Stimulated activated CD4-positive, alpha-beta T cell treated with anti-CD3 and anti-CD28 coated beads, TNF-alpha, amount 100 ng/mL, for 1 hour (primary cell): ENCODE results near the gene PDAP1.
"Not testable (repeated sequence)": the region's sequence is repeated elsewhere in the genome, so short reads cannot be mapped to it uniquely, and the experiment has no call there.

Source experiments
- DNase-seq, 3 donors: peaks; one replicate each; pipeline ENCODE4 v3.0.0-alpha.2; 2020; ENCODE audit warnings: low read depth in 3 of 3, low spot score in 1 of 3

Gene PDAP1

GRCh38 chr7:99379693-99380031 is 28.7 kb downstream of the PDAP1 start:
- not testable (repeated sequence) for DNase-seq

DNA sequence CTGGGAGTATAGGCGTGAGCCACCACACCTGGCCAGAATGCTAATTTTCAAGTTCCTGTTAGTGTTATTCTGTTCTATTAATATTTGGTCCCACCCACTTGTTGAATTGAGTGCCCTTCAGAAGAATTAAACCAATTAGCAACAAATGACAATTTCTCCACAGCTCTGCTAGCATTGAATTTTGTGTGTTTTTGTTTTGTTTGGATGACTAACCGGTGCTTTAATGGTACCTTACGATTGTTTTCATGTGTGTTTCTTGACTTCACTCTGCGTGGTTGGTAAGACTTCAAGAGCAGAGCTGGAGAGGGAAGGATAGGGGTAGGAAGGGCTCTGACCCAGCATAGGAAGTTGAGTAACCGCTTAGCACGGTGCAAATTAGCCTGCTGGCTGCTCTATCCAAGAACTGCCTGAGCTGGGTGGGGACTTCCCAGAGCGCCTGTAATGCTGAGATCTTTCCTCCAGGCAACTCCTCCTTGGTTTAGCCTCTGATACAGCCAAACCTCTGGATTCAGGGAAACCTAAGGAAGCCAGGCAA is 29.3 kb downstream of the PDAP1 start:
- peak in 1 of 3 donors; percentile 27 for DNase-seq

- DNase-seq: peak; percentile 24 to 49 (median 33)
Observed at GRCh38 chr7:99375070-99375807, 33.2 kb downstream of the PDAP1 start.

- DNase-seq: peak; percentile 67 to 82 (median 71)
Observed at GRCh38 chr7:99374111-99375064, 34.0 kb downstream of the PDAP1 start, which contains the start of gene ARPC1B. Gene ARPC1B, plus strand, starts transcription at chr7:99374730. Its CDS starts 10,985 bp downstream, at chr7:99385715.

- no peak for DNase-seq
Observed at GRCh38 chr7:99373091-99374066, 35.0 kb downstream of the PDAP1 start.

DNA sequence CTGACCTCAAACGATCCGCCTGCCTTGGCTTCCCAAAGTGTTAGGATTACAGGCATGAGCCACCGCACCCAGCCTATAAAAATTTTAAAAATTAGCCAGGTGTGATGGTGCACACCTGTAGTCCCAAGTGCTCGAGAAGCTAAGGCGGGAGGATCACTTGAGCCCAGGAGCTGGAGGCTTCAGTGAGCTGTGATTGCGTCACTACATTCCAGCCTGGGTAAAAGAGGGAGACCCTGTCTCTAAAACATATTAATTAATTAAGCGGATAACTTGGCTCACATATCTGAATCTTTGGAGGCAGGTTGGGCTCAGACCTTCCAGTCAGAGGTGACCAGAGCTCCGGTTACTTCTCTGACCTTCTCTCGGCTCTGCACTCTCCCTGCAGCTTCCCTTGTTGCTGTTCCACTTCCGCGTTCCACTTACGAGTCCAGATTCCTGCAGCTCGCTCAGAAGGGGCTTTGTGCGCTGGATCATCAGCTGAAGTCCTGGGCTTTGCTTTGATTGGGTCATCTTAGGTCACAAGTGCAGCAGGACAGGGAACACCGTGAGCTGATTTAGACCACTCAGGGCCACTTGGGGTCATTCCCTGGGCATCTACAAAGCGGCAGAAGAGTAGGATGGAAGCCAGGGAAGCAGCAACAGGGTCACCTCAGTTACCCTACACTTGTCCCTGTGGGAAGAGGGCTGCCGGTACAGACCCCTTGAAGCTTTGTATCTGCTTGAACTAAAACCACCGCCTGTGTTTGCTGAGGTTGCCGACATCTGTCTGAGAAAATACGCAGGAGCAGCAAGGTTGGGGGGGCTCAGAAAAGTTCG is 35.9 kb downstream of the PDAP1 start:
- DNase-seq: no peak

GRCh38 chr7:99371376-99371920 is 36.9 kb downstream of the PDAP1 start:
- no peak for DNase-seq

GRCh38 chr7:99369767-99370391 is 38.5 kb downstream of the PDAP1 start:
- DNase-seq: no peak

DNA sequence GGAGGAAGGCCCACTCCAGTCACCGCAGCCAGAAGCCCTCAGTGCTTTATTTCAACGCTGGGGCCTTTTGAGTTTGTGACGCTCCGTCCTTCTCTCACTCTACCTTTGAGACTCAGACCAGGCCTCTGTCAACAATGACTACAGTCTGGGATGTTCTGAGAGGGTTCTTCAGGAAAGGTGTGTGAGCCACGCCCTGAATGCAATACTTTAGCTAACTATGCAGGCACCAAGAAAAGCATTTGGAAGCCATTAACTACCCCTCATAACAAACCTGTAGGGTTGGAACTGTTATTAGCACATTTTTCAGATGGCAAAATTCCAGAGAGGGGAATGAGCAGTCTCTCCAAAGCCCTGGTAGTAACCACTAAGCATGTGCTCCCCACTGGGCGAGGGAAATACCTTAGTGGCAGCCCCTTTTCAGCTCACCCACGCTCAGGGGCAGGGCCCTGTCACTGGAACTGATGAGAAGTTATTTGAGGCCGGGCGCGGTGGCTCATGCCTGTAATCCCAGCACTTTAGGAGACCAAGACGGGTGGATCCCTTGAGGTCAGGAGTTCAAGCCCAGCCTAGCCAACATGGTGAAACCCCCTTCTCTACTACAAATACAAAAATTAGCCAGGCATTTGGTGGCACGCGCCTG is 39.5 kb downstream of the PDAP1 start:
- no peak for DNase-seq

GRCh38 chr7:99366646-99367045 is 41.8 kb downstream of the PDAP1 start:
- DNase-seq: no peak

DNA sequence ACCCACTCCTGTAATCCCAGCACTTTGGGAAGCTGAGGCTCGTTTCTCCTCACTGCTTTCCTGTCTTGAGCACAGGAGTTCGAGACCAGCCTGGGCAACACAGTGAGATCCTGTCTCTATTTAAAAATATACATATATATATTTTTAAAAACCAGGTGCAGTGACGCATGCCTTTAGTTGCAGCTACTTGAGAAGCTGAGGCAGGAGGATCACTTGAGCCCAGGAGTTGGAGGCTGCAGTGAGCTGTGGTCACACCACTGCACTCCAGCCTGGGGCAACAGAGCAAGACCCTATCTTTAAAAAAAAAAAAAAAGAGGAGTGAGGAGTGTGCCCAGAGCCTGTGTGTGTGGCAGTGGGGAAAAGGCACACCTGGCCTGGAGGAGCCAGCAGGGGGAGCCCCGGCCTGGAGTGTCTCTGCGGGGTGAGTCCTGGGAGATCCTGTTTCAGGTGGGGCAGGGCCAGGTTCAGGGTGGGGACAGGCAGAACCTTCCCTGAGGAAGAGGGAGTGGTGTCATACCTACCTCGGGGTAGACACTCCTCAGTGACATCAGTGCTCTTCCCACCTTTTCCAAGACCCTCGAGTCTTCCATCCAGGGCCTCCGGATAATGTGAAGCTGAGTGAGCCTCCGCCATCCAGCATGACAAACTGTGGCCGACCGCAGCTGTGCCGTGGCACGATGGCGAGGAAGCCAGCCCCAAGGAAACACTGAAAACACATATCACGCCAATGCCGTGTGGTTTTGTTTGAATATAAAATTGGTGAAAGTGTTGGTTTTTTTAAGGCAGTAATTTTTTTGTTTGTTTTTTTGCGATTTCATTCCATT is 42.9 kb downstream of the PDAP1 start:
- peak in 2 of 3 donors; percentile 47 to 56 for DNase-seq

DNA sequence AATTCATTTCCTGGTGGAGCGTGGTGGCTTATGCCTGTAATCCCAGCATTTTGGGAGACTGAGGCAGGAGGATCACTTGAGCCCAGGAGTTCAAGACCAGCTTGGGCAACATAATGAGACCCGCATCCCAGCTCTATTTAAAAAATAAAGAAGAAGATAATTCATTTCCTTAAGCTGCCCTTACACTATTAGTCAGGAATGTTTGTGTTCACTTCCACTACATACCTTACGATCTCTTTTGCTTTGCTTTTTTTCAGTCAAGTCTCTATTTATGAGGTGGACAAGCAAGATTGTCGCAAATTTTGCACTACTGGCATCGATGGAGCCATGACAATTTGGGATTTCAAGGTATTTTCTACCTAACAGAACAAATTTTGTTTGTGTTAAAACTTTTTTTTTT is 45.1 kb downstream of the PDAP1 start:
- no peak for DNase-seq

DNA sequence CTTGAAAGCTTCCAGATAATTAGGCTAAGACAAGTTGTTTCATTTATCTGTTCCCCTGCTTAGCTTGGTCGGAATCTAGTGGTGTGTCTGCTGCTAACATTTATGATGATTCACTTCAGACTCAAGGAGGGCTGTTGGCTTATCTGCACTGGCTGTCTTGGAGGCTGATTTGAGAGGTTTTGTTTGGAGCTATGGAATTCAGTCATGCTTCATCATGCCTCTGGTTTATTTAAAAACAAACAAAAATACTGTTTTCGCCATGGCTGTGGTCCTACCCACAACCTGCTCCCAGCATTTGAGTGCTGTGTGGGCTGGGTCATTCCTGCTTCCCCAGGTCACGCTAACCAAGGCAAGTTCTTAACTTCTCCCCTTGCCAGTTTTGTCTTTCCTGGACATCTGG is 45.6 kb downstream of the PDAP1 start:
- DNase-seq: no peak

DNA sequence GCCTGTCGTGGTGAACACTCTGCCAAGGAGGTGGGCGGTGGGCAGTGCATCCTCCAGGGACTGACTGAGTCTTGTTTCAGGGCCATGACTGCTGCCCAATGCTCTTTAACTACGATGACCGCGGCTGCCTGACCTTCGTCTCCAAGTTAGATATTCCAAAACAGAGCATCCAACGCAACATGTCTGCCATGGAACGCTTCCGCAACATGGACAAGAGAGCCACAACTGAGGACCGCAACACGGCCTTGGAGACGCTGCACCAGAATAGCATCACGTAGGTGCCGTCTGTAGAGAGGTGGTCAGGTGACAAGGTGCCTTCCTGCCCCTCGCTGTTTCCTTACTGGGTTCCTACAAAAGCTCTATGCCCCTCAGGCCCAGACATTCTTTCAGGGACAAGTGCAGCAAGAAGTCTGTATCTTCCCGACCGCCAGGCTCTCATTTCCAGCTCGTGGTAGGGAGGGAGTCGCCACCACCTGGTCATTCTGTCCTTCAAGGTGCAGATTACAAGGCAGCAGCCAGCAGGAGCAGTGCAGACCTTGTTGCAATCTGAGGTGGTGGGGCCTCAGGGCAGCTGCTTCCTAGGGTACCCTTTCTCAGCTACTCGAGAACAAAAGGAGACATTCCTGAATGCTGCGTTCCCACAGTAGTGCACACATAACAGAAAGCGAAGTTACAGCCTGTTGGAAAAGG is 48.8 kb downstream of the PDAP1 start:
- no peak for DNase-seq

DNA sequence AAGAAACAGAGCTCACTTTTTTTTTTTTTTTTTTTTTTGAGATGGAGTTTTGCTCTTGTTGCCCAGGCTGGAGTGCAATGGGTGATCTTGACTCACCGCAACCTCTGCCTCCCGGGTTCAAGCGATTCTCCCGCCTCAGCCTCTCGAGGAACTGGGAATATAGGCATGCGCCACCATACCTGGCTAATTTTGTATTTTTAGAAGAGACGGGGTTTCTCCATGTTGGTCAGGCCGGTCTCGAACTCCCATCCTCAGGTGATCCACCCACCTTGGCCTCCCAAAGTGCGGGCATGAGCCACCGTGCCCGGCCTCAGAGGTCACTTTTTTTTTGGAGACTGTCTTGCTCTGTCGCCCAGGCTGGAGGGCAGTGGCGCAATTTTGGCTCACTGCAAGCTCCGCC is 49.9 kb downstream of the PDAP1 start:
- not testable (repeated sequence) for DNase-seq

- no peak for DNase-seq
Observed at GRCh38 chr7:99357701-99358490, 50.5 kb downstream of the PDAP1 start.
